Ishikawa (cell line): ENCODE measurements around the gene NKX2-2.

Experiments used
- CEBPB ChIP-seq: IDR thresholded peaks from 2 replicates; pipeline ENCODE4 v1.6.1; 2012
- CREB1 ChIP-seq: IDR thresholded peaks from 2 replicates; pipeline ENCODE4 v1.6.1; 2012; ENCODE audit warnings: low read depth
- EGR1 ChIP-seq: IDR thresholded peaks from 2 replicates; pipeline ENCODE4 v1.6.1; 2012
- EP300 ChIP-seq: IDR thresholded peaks from 2 replicates; pipeline ENCODE4 v1.6.1; 2012; ENCODE audit warnings: borderline replicate concordance
- FOXM1 ChIP-seq: IDR thresholded peaks from 2 replicates; pipeline ENCODE4 v1.6.1; 2012; ENCODE audit warnings: low read depth, borderline replicate concordance
- NFIC ChIP-seq: IDR thresholded peaks from 2 replicates; pipeline ENCODE4 v1.6.1; 2012
- RAD21 ChIP-seq: IDR thresholded peaks from 2 replicates; pipeline ENCODE4 v1.6.1; 2012; ENCODE audit warnings: low read depth
- TAF1 ChIP-seq: IDR thresholded peaks from 2 replicates; pipeline ENCODE4 v1.6.1; 2012; ENCODE audit warnings: low read depth, mild to moderate bottlenecking
- TCF12 ChIP-seq: IDR thresholded peaks from 2 replicates; pipeline ENCODE4 v1.6.1; 2012; ENCODE audit warnings: low read depth
- TEAD4 ChIP-seq: IDR thresholded peaks from 2 replicates; pipeline ENCODE4 v1.6.1; 2012
- YY1 ChIP-seq: IDR thresholded peaks from 2 replicates; pipeline ENCODE4 v1.6.1; 2012; ENCODE audit warnings: low read depth
- ZBTB7A ChIP-seq: IDR thresholded peaks from 2 replicates; pipeline ENCODE4 v1.6.1; 2012; ENCODE audit warnings: low read depth
- TF ChIP-seq, protein P1 (sequence below): IDR thresholded peaks from 2 replicates; pipeline ENCODE4 v1.6.1; 2012
- TF ChIP-seq, protein P2 (sequence below): IDR thresholded peaks from 2 replicates; pipeline ENCODE4 v1.6.1; 2012; ENCODE audit warnings: low read depth, mild to moderate bottlenecking
- TF ChIP-seq, protein P3 (sequence below): IDR thresholded peaks from 2 replicates; pipeline ENCODE4 v1.6.1; 2012

The NKX2-2 gene

DNA sequence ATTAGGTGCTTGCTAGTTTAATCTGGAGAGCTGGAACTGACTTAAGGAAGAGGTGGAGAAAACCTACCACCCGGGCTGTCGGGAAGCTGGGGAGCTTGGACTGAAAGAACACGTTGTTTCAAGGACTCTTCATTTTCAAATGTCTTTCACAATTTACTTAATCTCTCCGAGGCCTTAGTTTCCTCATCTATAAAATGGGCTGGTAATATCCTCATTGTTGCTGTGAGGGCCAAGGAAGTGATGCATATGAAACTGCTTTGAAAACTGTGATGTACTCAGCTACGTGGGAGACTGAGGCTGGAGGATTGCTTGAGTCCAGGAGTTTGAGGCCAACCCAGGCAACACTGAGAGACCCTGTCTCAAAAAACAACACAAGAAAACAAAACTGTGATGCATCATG, 36.7 kb upstream of the NKX2-2 start:
- TF ChIP-seq FOXM1 (no peak), RAD21 (no peak), NFIC (no peak), CREB1 (no peak), ZBTB7A (no peak), TAF1 (no peak)

DNA sequence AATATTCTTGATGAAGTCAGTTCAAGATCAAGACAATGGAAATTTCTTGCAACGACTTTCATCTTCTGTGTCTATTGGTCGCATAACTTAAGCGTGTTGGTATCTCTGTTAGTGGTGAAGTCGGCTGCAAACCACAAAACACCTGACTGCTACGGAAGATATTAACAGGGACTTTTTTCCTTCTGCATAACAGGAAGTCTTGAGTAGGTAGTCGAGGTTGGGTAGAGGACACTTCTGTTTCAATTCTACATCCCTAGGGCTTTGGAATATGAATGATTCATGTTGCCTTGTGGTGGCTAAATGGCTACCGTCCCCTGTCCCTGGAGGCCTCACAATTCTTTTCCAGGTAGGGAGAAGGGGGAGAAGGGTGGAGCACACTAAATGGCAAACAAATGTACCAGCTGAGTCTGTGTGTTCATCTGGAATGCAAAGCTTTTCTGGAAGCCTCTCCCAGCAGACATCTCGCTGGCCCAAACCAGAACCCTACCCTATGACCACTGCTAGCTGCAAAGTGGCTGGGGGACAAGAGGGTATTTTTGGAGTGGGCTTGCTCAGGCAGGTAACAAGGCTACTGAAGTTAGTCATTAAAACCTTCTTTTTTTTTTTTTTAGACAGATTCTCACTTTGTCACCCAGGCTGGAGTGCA, 34.6 kb upstream of the NKX2-2 start:
- no peak for TF ChIP-seq FOXM1
- TF ChIP-seq TEAD4: no peak
- TF ChIP-seq ZBTB7A: no peak
- TF ChIP-seq, protein P1, sequence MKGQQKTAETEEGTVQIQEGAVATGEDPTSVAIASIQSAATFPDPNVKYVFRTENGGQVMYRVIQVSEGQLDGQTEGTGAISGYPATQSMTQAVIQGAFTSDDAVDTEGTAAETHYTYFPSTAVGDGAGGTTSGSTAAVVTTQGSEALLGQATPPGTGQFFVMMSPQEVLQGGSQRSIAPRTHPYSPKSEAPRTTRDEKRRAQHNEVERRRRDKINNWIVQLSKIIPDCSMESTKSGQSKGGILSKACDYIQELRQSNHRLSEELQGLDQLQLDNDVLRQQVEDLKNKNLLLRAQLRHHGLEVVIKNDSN: no peak
- no peak for TF ChIP-seq EP300
- no peak for TF ChIP-seq CREB1
- no peak for TF ChIP-seq RAD21
- no peak for TF ChIP-seq YY1
- no peak for TF ChIP-seq EGR1
- TF ChIP-seq, protein P2, sequence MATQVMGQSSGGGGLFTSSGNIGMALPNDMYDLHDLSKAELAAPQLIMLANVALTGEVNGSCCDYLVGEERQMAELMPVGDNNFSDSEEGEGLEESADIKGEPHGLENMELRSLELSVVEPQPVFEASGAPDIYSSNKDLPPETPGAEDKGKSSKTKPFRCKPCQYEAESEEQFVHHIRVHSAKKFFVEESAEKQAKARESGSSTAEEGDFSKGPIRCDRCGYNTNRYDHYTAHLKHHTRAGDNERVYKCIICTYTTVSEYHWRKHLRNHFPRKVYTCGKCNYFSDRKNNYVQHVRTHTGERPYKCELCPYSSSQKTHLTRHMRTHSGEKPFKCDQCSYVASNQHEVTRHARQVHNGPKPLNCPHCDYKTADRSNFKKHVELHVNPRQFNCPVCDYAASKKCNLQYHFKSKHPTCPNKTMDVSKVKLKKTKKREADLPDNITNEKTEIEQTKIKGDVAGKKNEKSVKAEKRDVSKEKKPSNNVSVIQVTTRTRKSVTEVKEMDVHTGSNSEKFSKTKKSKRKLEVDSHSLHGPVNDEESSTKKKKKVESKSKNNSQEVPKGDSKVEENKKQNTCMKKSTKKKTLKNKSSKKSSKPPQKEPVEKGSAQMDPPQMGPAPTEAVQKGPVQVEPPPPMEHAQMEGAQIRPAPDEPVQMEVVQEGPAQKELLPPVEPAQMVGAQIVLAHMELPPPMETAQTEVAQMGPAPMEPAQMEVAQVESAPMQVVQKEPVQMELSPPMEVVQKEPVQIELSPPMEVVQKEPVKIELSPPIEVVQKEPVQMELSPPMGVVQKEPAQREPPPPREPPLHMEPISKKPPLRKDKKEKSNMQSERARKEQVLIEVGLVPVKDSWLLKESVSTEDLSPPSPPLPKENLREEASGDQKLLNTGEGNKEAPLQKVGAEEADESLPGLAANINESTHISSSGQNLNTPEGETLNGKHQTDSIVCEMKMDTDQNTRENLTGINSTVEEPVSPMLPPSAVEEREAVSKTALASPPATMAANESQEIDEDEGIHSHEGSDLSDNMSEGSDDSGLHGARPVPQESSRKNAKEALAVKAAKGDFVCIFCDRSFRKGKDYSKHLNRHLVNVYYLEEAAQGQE: no peak
- TF ChIP-seq TAF1: no peak
- no peak for TF ChIP-seq TCF12
- TF ChIP-seq, protein P3, sequence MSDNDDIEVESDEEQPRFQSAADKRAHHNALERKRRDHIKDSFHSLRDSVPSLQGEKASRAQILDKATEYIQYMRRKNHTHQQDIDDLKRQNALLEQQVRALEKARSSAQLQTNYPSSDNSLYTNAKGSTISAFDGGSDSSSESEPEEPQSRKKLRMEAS: no peak
- no peak for TF ChIP-seq CEBPB
- TF ChIP-seq NFIC: no peak

DNA sequence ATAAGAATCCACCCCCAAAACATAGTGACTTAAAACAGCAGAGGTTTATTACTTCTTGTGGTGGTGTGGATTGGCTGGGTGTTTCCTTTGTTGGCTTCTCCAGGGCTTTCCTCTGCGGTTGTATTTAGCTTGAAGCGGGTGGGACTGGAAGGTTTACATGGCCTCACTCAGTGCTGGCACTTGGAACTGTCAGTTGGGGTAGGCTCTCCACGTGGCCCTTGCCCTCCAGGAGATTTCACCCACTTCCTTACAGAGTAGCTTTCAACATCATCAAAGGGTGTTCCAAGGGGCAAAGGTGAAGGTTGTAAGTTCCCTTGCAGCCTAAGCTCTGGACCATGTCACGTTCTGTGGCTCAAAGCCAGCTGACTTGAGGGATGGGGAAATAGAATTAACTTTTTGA, 32.5 kb upstream of the NKX2-2 start:
- TF ChIP-seq ZBTB7A: no peak
- TF ChIP-seq, protein P3: no peak
- TF ChIP-seq TCF12: no peak
- no peak for TF ChIP-seq TEAD4
- no peak for TF ChIP-seq CEBPB
- TF ChIP-seq, protein P1: no peak
- TF ChIP-seq EP300: no peak
- TF ChIP-seq, protein P2: no peak
- TF ChIP-seq RAD21: no peak
- TF ChIP-seq EGR1: no peak
- TF ChIP-seq NFIC: no peak
- TF ChIP-seq CREB1: no peak
- TF ChIP-seq FOXM1: no peak
- TF ChIP-seq YY1: no peak
- TF ChIP-seq TAF1: no peak

DNA sequence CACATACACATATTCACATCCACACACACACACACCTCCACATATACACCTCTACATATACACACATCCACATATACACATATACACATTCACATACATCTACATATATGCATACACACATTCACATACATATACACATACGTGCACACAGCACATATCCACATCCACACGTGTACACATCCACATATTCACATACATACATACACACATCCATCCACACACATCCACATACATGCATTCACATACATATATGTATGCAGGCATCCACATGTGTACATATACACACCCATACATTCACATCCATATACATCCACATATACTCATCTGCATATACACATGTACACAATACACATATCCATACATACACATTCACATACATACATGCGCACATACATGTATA, 25.6 kb upstream of the NKX2-2 start:
- TF ChIP-seq ZBTB7A (no peak), EP300 (no peak), YY1 (no peak), RAD21 (no peak), TEAD4 (no peak), FOXM1 (no peak), CREB1 (no peak), EGR1 (no peak), NFIC (no peak), TAF1 (no peak), CEBPB (no peak), TCF12 (no peak)
- TF ChIP-seq, protein P3: no peak
- TF ChIP-seq, protein P1: no peak
- TF ChIP-seq, protein P2: no peak
